Testis (tissue), 3 donors: Measurements from ENCODE around the gene CAMSAP3. TPM values are rescaled to one million over a fixed set of nuclear protein-coding genes. Genes with fewer than 3 reads are reported as not detected.

Experiments used
- DNase-seq: peaks from one replicate; pipeline ENCODE4 v3.0.0-alpha.2; 2019
- H3K27ac ChIP-seq, 2 donors: fragments of 200-600 bp; sonication (generic); one replicate each; pipeline ENCODE4 v1.5.1; 2019
- H3K27me3 ChIP-seq: fragments of 200-600 bp; sonication (generic); one replicate; pipeline ENCODE4 v1.5.1; 2019
- H3K36me3 ChIP-seq: fragments of 200-600 bp; sonication (generic); one replicate; pipeline ENCODE4 v1.5.1; 2017; ENCODE audit warnings: low read depth; ENCODE audit errors: missing control alignments
- H3K4me1 ChIP-seq: fragments of 200-600 bp; sonication (generic); one replicate; pipeline ENCODE4 v1.5.1; 2019
- H3K4me3 ChIP-seq, 2 donors: fragments of 200-600 bp; sonication (generic); one replicate each; pipeline ENCODE4 v1.5.1; 2017 to 2019
- H3K9me3 ChIP-seq: fragments of 200-600 bp; sonication (generic); one replicate; pipeline ENCODE4 v1.5.1; 2017
- POLR2A ChIP-seq: fragments of 450-650 bp; IDR thresholded peaks from one replicate; pipeline ENCODE4 v1.6.1; 2017; ENCODE audit warnings: antibody characterized with exemption, mild to moderate bottlenecking, moderate library complexity
- WGBS, 2 donors: methylation state at CpG; one replicate each; pipeline ENCODE4 v1.1.5; 2018; 5-methylcytosine and 5-hydroxymethylcytosine counted together
- intact Hi-C: fragments of 100-400 bp; cut with DNase I; formaldehyde crosslinking; loops from one replicate; pipeline ENCODE4 v1.15.1; 2023; ENCODE audit warnings: low total_unique reads
- polyA plus RNA-seq: library from polyadenylated mRNA; stranded (reverse); fragments of 350-450 nt; fragmentation: Illumina TruSeq; extraction: RNeasy Lipid Tissue Mini Kit (QIAGEN cat#74804); gene quantifications from one replicate; pipeline ENCODE4 v1.2.3, GENCODE V29; 2014; ENCODE audit warnings: low read depth, low replicate concordance; ENCODE audit not compliant: insufficient read depth
- total RNA-seq, 2 donors: library from RNA; depleted of rRNA; stranded (reverse); fragments of >200 nt; gene quantifications; one replicate each; pipeline ENCODE4 v1.2.3, GENCODE V29; 2016
- TF ChIP-seq, protein P1 (sequence below), 3 experiments: fragments of 450-650 bp in 2 of 3; fragments of 200-600 bp in 1 of 3; sonication (generic) in 1 of 3; IDR thresholded peaks; one replicate each; pipeline ENCODE4 v1.5.1; 2016 to 2019; ENCODE audit warnings: antibody characterized with exemption in 3 of 3, mild to moderate bottlenecking in 2 of 3, moderate library complexity in 1 of 3

CAMSAP3 gene
- total and polyA plus RNA-seq, 3 donors from 2014 or later, result 32.4 to 104 (median 64.7) TPM

DNA sequence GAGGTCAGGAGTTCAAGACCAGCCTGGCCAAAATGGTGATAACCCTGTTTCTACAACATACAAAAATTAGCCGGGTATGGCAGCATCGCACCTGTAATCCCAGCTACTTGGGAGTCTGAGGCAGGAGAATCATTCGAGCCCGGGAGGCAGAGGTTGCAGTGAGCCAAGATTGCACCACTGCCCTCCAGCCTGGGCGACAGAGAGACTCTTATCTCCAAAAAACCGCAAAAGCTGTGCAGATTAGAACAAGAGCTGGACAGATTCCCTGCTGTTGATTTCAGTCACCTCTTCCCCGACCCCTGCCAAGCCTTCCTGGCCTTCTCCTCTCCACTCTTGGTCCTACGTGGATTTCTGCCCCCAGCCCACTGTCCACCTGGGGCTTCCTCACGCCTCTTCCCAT, 8.3 kb downstream of the CAMSAP3 start:
- H3K4me1 ChIP-seq, result peaks cover 33% of the 10 kb centered on the region
- TF ChIP-seq, protein P1, sequence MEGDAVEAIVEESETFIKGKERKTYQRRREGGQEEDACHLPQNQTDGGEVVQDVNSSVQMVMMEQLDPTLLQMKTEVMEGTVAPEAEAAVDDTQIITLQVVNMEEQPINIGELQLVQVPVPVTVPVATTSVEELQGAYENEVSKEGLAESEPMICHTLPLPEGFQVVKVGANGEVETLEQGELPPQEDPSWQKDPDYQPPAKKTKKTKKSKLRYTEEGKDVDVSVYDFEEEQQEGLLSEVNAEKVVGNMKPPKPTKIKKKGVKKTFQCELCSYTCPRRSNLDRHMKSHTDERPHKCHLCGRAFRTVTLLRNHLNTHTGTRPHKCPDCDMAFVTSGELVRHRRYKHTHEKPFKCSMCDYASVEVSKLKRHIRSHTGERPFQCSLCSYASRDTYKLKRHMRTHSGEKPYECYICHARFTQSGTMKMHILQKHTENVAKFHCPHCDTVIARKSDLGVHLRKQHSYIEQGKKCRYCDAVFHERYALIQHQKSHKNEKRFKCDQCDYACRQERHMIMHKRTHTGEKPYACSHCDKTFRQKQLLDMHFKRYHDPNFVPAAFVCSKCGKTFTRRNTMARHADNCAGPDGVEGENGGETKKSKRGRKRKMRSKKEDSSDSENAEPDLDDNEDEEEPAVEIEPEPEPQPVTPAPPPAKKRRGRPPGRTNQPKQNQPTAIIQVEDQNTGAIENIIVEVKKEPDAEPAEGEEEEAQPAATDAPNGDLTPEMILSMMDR (IDR thresholded peaks at IDR 0.05), result no peak
- no peak for TF ChIP-seq POLR2A
- intact Hi-C loops, result no loop called here
- WGBS, 2 donors, result 62 to 63% methylated on average over 9 of the region's 9 CpGs
- no peak overlapping the region for H3K4me3 ChIP-seq
- no peaks in the 10 kb centered on the region for H3K9me3 ChIP-seq
- H3K27me3 ChIP-seq, result no peaks in the 10 kb centered on the region
- no peaks in the 10 kb centered on the region for H3K36me3 ChIP-seq
- no peak for DNase-seq
- H3K27ac ChIP-seq, result no peak overlapping the region

DNA sequence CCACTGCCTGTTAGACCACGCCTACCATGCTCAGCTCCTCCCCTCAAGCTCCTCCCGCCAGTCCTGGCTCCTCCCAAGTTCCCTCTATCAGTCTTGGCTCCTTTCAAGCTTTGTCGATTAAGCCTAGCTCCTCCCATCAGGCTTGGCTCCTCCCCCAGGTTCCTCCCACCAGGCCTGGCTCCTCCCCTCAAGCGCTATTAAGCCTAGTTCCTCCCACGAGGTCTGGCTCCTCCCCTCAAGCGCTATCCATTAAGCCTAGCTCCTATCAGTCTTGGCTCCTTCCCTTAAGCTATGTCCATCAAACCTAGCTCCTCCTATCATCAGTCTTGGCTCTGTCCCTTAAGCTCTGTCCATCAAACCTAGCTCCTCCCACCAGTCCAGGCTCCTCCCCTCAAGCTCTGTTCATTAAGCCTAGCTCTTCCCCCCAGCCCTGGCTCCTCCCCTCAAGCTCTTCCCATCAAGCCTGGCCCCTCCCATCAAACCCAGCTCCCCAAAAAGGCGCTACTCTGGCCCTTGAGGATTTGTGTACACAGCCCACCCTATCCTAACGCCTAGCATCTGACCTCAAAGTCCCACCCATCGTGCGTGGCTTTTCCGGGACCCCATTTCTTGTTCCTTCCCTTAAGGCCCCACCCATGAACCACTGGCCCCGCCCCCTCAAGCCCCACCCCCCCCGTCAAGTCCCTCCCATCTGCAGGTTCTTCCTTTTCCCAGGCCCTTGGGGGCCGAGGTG, 10.0 kb downstream of the CAMSAP3 start:
- Histone ChIP-seq H3K9me3 (no peaks in the 10 kb centered on the region), H3K27me3 (no peaks in the 10 kb centered on the region), H3K4me1 (peaks cover 33% of the 10 kb centered on the region), H3K4me3 (peak overlapping the region in 1 of 2 donors; percentile 31), H3K27ac (no peak overlapping the region), H3K36me3 (no peaks in the 10 kb centered on the region)
- peak; percentile 75 for DNase-seq
- TF ChIP-seq POLR2A, result no peak
- TF ChIP-seq, protein P1 (IDR thresholded peaks at IDR 0.05), result no peak
- intact Hi-C loops, result no loop called here
- WGBS, 2 donors, result 45 to 56% methylated on average over 14 of the region's 14 CpGs

DNA sequence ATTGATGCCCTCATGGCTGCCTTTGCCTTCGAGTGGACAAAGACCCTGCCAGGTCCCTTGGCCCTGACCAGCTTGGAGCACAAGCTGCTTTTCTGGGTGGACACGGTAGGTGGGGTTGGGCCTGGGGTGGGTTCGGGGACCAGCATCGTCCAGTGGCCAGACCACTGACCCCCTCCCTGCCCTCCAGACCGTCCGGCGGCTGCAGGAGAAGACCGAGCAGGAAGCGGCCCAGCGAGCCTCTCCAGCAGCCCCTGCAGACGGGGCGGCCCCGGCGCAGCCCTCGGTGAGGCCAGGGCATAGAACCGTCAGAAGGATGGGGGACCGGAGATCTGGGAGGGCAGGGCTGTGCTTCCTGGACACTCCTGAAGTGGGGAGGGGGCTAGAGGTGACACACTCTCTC, 10.6 kb downstream of the CAMSAP3 start:
- 63 to 68% methylated on average over 11 to 17 of the region's 17 CpGs for WGBS, 2 donors
- no peaks in the 10 kb centered on the region for H3K27me3 ChIP-seq
- no peaks in the 10 kb centered on the region for H3K9me3 ChIP-seq

DNA sequence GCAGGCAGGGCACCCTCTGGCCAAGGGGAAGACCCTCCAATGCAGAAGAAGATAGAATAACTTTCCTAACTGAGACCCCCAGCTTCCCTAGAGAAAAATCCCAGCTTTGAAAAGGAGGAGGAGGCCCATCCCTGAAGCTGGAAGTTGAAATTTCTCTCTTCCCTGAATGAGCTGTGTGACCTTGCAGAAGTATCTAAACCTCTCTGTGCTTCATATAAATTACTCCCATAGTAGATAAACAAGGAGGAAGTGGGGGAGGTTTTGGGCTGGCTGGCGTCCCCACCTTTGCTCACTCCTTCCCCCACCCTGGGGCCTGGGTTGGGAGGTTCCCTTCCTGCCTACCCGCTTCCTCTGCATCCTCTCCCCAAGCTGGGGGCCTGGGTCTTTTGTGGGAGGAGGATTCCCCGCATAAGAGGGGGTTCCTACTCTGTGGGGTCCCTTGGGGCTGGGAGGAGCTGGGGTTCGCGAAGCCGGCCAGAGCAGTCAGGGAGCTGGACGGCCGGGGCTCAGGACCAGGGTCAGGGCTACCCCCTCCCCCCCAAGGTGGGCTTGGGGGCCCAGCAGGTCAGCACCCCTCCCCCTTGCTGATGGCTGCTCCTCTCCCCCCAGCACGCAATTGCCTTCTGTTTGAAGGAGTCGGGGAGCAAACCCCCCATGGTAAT, 11.7 kb downstream of the CAMSAP3 start:
- whole genome bisulfite sequencing, 2 donors, result 71 to 74% methylated on average over 5 to 9 of the region's 10 CpGs
- H3K36me3 ChIP-seq, result no peaks in the 10 kb centered on the region
- H3K4me3 ChIP-seq, result no peak overlapping the region
- H3K27ac ChIP-seq, result no peak overlapping the region
- peaks cover 29% of the 10 kb centered on the region for H3K4me1 ChIP-seq
- H3K27me3 ChIP-seq, result no peaks in the 10 kb centered on the region
- H3K9me3 ChIP-seq, result no peaks in the 10 kb centered on the region
- intact Hi-C loops, result no loop called here
- TF ChIP-seq POLR2A, result no peak
- TF ChIP-seq, protein P1 (IDR thresholded peaks at IDR 0.05), result no peak
- DNase-seq, result no peak

More for the DNA sequence above, 10.6 kb downstream of the CAMSAP3 start:
- Histone ChIP-seq H3K4me1 (peaks cover 33% of the 10 kb centered on the region), H3K27ac (no peak overlapping the region), H3K36me3 (no peaks in the 10 kb centered on the region), H3K4me3 (peak overlapping the region; percentile 5 to 31)
- intact Hi-C loops, result no loop called here
- TF ChIP-seq, protein P1 (IDR thresholded peaks at IDR 0.05), result no peak
- TF ChIP-seq POLR2A, result no peak
- no peak for DNase-seq
